ENCODE data around the gene SNN. TPM values are rescaled to one million over a fixed set of nuclear protein-coding genes. Genes with fewer than 3 reads are reported as not detected.

Gene SNN
- total RNA-seq, 1 donor from 2014 or later: 32.1 TPM

GRCh38 chr16:11670171-11671131 lies 2.2 kb downstream of the SNN start:
- intact Hi-C loops (cut with micrococcal nuclease): loop anchor here (1.0 to 10.0 kb wide), 2 partner anchors 113 to 796 kb away; partner anchors contain the start of gene CIITA
- CTCF ChIA-PET: interaction anchor here (1.4 kb wide), 1 partner anchor 44 kb away, joined by 8 read pairs; no protein-coding TSS in a partner anchor
- no peaks in the 10 kb centered on the region for H3K27me3 Mint-ChIP-seq
- ATAC-seq (ENCODE audit: low read depth) (peak; percentile 28), DNase-seq (peak; percentile 47)
- peaks cover 14% of the 10 kb centered on the region for H3K36me3 Mint-ChIP-seq (ENCODE audit: low read depth)
- no peaks in the 10 kb centered on the region for H3K9me3 Mint-ChIP-seq
- no peak for TF ChIP-seq CTCF (IDR thresholded peaks at IDR 0.05)
- peaks cover 80% of the 10 kb centered on the region for H3K4me1 Mint-ChIP-seq
- H3K4me3 Mint-ChIP-seq: peak overlapping the region; percentile 90
- POLR2A ChIA-PET: interaction anchor here (0.7 to 3.7 kb wide), 16 partner anchors 9 to 729 kb away, joined by 3 to 32 read pairs (median 4); partner anchors contain the start of genes DEXI, LITAF, TXNDC11 and ZC3H7A
- peak overlapping the region; percentile 89 for H3K27ac Mint-ChIP-seq

GRCh38 chr16:11671271-11671670 lies 3.0 kb downstream of the SNN start:
- ATAC-seq (ENCODE audit: low read depth) (no peak), DNase-seq (no peak)
- Mint-ChIP-seq H3K9me3 (no peaks in the 10 kb centered on the region), H3K4me1 (peaks cover 81% of the 10 kb centered on the region), H3K36me3 (ENCODE audit: low read depth) (peaks cover 23% of the 10 kb centered on the region), H3K27me3 (no peaks in the 10 kb centered on the region), H3K4me3 (peak overlapping the region; percentile 90), H3K27ac (peak overlapping the region; percentile 89)
- POLR2A ChIA-PET: interaction anchor here (1.3 to 3.7 kb wide), 3 partner anchors 8 to 49 kb away, joined by 3 to 19 read pairs (median 5); no protein-coding TSS in a partner anchor
- no peak for TF ChIP-seq CTCF (IDR thresholded peaks at IDR 0.05)
- CTCF ChIA-PET: no interaction called here
- intact Hi-C loops (cut with micrococcal nuclease): loop anchor here (10.0 kb wide), 1 partner anchor 796 kb away; the partner anchor contains the start of gene CIITA

GRCh38 chr16:11671676-11672075 lies 3.4 kb downstream of the SNN start:
- intact Hi-C loops (cut with micrococcal nuclease): loop anchor here (10.0 kb wide), 1 partner anchor 797 kb away; the partner anchor contains the start of gene CIITA
- ChIA-PET CTCF (no interaction called here), POLR2A (interaction anchor here (1.3 to 2.3 kb wide), 2 partner anchors 17 to 50 kb away, joined by 3 to 5 read pairs; no protein-coding TSS in a partner anchor)
- Mint-ChIP-seq H3K4me1 (peaks cover 82% of the 10 kb centered on the region), H3K36me3 (ENCODE audit: low read depth) (peaks cover 27% of the 10 kb centered on the region), H3K4me3 (peak overlapping the region; percentile 74), H3K27ac (peak overlapping the region; percentile 89), H3K9me3 (no peaks in the 10 kb centered on the region), H3K27me3 (no peaks in the 10 kb centered on the region)
- DNase-seq (no peak), ATAC-seq (ENCODE audit: low read depth) (no peak)
- no peak for TF ChIP-seq CTCF (IDR thresholded peaks at IDR 0.05)

GRCh38 chr16:11672206-11673090 lies 4.2 kb downstream of the SNN start:
- ATAC-seq (ENCODE audit: low read depth) (peak; percentile 20), DNase-seq (peak; percentile 38)
- Mint-ChIP-seq H3K27ac (peak overlapping the region; percentile 89), H3K9me3 (no peaks in the 10 kb centered on the region), H3K36me3 (ENCODE audit: low read depth) (peaks cover 34% of the 10 kb centered on the region), H3K4me1 (peaks cover 85% of the 10 kb centered on the region), H3K27me3 (no peaks in the 10 kb centered on the region), H3K4me3 (peak overlapping the region; percentile 74)
- CTCF ChIA-PET: no interaction called here
- intact Hi-C loops (cut with micrococcal nuclease): loop anchor here (10.0 kb wide), 1 partner anchor 798 kb away; the partner anchor contains the start of gene CIITA
- POLR2A ChIA-PET: interaction anchor here (0.6 to 2.3 kb wide), 4 partner anchors 9 to 802 kb away, joined by 3 to 5 read pairs (median 5); no protein-coding TSS in a partner anchor
- TF ChIP-seq CTCF (IDR thresholded peaks at IDR 0.05): no peak
